Ovary (tissue), 9 donors: ENCODE data around the gene PREB. TPM values are rescaled to one million over a fixed set of nuclear protein-coding genes. Genes with fewer than 3 reads are reported as not detected.

Experiments
- DNase-seq, 5 donors: peaks; one replicate each; pipeline ENCODE4 v3.0.0-alpha.2; 2019 to 2020
- H3K27ac ChIP-seq, 2 donors: fragments of 200-600 bp; one replicate each; pipeline versions ENCODE4 v1.5.1 to v1.8.0; 2019 to 2022
- H3K27me3 ChIP-seq: fragments of 200-600 bp; one replicate; pipeline ENCODE4 v1.8.0; 2022
- H3K36me3 ChIP-seq: fragments of 200-600 bp; sonication (generic); one replicate; pipeline ENCODE4 v1.5.1; 2019
- H3K4me1 ChIP-seq: one replicate; pipeline ENCODE4 v1.8.1; 2013; ENCODE audit warnings: mild to moderate bottlenecking, moderate library complexity; ENCODE audit not compliant: insufficient read depth
- H3K4me3 ChIP-seq: fragments of 200-600 bp; sonication (generic); one replicate; pipeline ENCODE4 v1.5.1; 2017
- H3K9me3 ChIP-seq, 2 donors: fragments of 200-600 bp in 1 of 2; sonication (generic) in 1 of 2; one replicate each; pipeline versions ENCODE4 v1.5.1 to v1.8.1; 2013 to 2019; ENCODE audit warnings: mild to moderate bottlenecking in 1 of 2, moderate library complexity in 1 of 2
- CTCF ChIP-seq, 3 donors: fragments of 450-650 bp in 2 of 3; fragments of 200-600 bp in 1 of 3; IDR thresholded peaks; one replicate each; pipeline versions ENCODE4 v1.5.1 to v1.8.0; 2016 to 2022; ENCODE audit warnings: antibody characterized with exemption in 3 of 3, mild to moderate bottlenecking in 1 of 3
- EP300 ChIP-seq: sonication (generic); formaldehyde crosslinking; IDR thresholded peaks from one replicate; pipeline ENCODE4 v1.6.1; 2017; ENCODE audit warnings: antibody characterized with exemption
- POLR2A ChIP-seq: fragments of 450-650 bp; IDR thresholded peaks from one replicate; pipeline ENCODE4 v1.6.1; 2017; ENCODE audit warnings: antibody characterized with exemption, mild to moderate bottlenecking, moderate library complexity
- WGBS, 3 donors: extraction: QIAGEN DNeasy Blood & Tissue Kit in 1 of 3; methylation state at CpG; one replicate each; pipeline versions ENCODE4 v1.1.5 to v1.1.7; 2013 to 2017; 5-methylcytosine and 5-hydroxymethylcytosine counted together
- intact Hi-C, 4 donors: fragments of 100-400 bp; cut with DNase I; formaldehyde crosslinking; loops; one replicate each; pipeline versions ENCODE4 v1.11.0 to v1.15.1; 2022 to 2023
- polyA plus RNA-seq, 2 donors: library from polyadenylated mRNA; stranded (reverse); fragments of 200-250 nt in 1 of 2; fragments of 350-450 nt in 1 of 2; fragmentation: Illumina TruSeq in 1 of 2; extraction: RNeasy Lipid Tissue Mini Kit (QIAGEN cat#74804) in 1 of 2; gene quantifications; one replicate each; pipeline ENCODE4 v1.2.3, GENCODE V29; 2013 to 2014
- total RNA-seq, 7 donors: library from RNA; depleted of rRNA in 2 of 7; stranded (reverse); fragments of >200 nt in 2 of 7; fragmentation: NEBNext Ultra II Directional in 3 of 7; extraction: Animal tissue kit (Norgen Biotek cat#: 25700) in 3 of 7; gene quantifications; one replicate each; pipeline versions ENCODE4 v1.1.0 to v1.2.4, GENCODE V29; 2016 to 2023
- donor health status: DM: no; HTN: no; CAD: no; lungs with moderate emphysema.
- donor health status: DM: no; HTN: no; CAD: no.
- donor health status: Bipolar disorder and iron deficiency.
- donor health status: DM: yes; HTN: yes; CAD: no.
- donor health status: DM: no; HTN: no; CAD: no.
- donor health status: DM: yes; HTN: yes; CAD: no.

Gene PREB
- total and polyA plus RNA-seq, 9 donors, result 42.7 to 113 (median 67.2) TPM

DNA sequence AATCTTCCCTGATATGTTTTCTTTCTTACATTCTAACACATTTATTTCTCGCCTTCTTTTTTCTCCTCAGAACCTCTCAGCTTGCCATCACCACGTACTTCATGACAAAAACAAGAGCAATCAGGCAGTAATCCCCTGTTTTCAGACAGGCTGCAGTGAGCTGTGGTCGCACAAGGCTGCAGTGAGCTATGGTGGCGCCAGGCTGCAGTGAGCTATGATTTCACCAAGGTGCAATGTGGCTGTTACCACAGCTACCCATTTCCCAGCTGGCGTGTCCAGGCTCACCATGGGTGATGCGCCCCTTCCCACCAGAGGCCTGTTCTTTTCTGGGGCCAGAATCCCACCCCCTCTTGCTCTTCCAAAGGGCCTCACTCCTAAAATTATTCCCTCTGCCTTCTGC is 40.2 kb upstream of the PREB start:
- Histone ChIP-seq H3K4me3 (no peak overlapping the region), H3K36me3 (no peaks in the 10 kb centered on the region), H3K9me3 (no peaks in the 10 kb centered on the region), H3K27ac (no peak overlapping the region), H3K27me3 (no peaks in the 10 kb centered on the region), H3K4me1 (peaks cover 6% of the 10 kb centered on the region)
- no peak for TF ChIP-seq EP300
- no peak for TF ChIP-seq CTCF (IDR thresholded peaks at IDR 0.05)
- no peak for TF ChIP-seq POLR2A
- intact Hi-C loops, result no loop called here
- 89 to 90% (median 89%) methylated on average over 6 of the region's 6 CpGs for WGBS, 3 donors
- DNase-seq, result no peak

DNA sequence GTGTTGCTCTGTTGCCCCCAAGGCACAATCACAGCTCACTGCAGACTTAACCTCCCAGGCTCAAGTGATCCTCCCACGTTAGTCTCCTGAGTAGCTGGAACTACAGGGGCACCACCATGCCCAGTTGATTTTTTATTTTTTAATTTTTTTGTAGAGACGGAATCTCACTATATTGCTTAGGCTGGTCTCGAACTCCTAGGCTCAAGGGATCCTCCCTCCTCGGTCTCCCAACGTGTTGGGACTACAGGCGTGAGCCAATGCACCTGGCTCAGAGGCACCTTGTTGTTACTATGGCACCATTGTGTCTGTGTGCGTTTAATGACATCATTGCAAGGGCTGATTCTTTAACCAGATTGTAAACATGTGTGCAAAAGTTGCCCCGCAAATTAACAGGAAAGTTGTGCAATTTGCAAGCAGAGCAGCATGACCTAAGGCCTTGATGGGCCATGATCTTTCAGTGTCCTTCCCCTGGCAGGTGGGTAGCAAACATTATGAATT is 37.0 kb upstream of the PREB start:
- Histone ChIP-seq H3K27ac (no peak overlapping the region), H3K4me3 (no peak overlapping the region), H3K4me1 (peaks cover 2% of the 10 kb centered on the region), H3K36me3 (no peaks in the 10 kb centered on the region), H3K9me3 (no peaks in the 10 kb centered on the region), H3K27me3 (no peaks in the 10 kb centered on the region)
- TF ChIP-seq EP300 (no peak), CTCF (IDR thresholded peaks at IDR 0.05) (no peak), POLR2A (no peak)
- intact Hi-C loops, result no loop called here
- DNase-seq, result no peak
- WGBS, 3 donors, result 84 to 89% (median 85%) methylated on average over 8 of the region's 8 CpGs

- 41 to 52% (median 46%) methylated on average over 6 of the region's 6 CpGs for WGBS, 3 donors
- peaks cover 2% of the 10 kb centered on the region for H3K4me1 ChIP-seq
- intact Hi-C loops, result no loop called here
- no peaks in the 10 kb centered on the region for H3K27me3 ChIP-seq
- no peak overlapping the region for H3K4me3 ChIP-seq
- H3K36me3 ChIP-seq, result no peaks in the 10 kb centered on the region
- no peak overlapping the region for H3K27ac ChIP-seq
- DNase-seq, result no peak
- no peaks in the 10 kb centered on the region for H3K9me3 ChIP-seq
- TF ChIP-seq EP300 (no peak), CTCF (IDR thresholded peaks at IDR 0.05) (no peak), POLR2A (no peak)
Measured at GRCh38 chr2:27170581-27171337, 36.3 kb upstream of the PREB start.

- Histone ChIP-seq H3K4me1 (peaks cover 1% of the 10 kb centered on the region), H3K27ac (no peak overlapping the region), H3K4me3 (no peak overlapping the region), H3K36me3 (no peaks in the 10 kb centered on the region), H3K9me3 (no peaks in the 10 kb centered on the region), H3K27me3 (no peaks in the 10 kb centered on the region)
- intact Hi-C loops, result no loop called here
- DNase-seq, result no peak
- TF ChIP-seq CTCF (IDR thresholded peaks at IDR 0.05) (no peak), POLR2A (no peak), EP300 (no peak)
- 90 to 91% (median 91%) methylated on average over 8 of the region's 8 CpGs for WGBS, 3 donors
Measured at GRCh38 chr2:27164960-27165763, 30.7 kb upstream of the PREB start.
